HG03097 (cell line): ENCODE measurements around the gene RETREG1.

Source experiments
- ATAC-seq: cut with Tn5 transposase; IDR thresholded peaks from one replicate; pipeline ENCODE4 v1.9.1; 2021; ENCODE audit not compliant: unreplicated experiment, low FRiP score

The RETREG1 gene

DNA sequence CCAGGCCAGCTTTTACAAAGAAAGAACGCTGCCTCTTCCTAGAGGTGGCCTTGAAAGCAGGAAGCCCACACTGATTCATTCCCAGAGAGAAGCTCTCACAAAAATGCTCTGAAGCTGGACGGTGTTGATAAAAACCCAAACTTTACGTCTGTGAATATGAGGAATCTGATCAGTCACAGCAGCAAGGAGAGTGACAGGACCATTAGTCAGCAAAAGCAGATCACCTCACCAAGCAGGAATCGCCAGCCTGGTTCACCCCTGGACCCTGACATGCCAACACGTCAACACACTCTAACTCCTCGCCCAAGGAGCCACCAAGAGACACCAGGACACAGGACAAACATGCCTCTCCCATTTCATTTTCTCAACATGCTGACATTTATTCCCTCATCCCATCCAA lies 80.6 kb downstream of the RETREG1 start:
- ATAC-seq, result no peak

DNA sequence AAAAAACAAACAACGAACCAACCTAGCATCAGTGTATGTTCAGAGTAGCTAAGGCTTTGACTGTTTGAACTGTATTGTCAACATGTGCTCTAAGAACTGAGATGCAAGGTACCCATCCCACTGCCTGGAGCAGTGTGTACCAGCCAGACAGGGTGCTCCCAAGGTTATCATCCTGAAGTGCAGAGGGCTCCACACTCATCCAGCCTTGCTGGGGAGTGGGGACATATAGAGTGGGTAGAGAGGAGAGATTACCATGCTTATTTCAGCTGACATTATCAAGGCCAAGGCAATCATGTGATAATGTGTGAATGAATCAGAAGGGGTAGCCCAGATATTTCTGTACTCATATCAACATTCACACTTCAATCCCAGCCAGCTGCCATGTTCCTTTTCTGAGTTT lies 82.5 kb downstream of the RETREG1 start:
- no peak for ATAC-seq

DNA sequence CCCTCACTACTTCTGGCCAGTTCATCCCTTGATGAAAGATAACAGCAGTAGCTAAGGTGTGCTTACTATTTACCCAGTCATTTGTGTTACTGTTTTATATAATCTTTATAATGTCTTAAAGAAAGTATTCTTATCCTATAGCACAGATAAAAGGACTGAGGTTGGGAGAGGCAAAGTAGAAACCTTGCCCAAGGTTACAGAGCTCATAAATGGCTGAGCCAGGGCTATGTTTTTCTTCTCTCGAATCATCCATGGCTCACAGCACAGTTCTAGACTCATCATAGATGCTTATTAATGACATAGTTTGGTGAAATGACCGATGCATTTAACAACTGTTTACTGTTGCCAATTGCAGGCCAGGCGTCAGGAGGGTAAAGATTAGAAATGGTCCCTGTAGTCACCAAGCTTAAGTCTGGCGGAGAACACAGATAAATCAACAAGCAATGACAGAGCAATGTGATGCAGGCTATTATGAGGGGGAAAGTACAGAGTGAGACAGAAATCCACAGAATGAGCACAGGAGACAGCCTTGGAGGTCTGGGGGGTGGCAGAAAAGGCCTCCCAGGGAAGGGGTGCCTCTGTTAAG lies 85.6 kb downstream of the RETREG1 start:
- no peak for ATAC-seq

DNA sequence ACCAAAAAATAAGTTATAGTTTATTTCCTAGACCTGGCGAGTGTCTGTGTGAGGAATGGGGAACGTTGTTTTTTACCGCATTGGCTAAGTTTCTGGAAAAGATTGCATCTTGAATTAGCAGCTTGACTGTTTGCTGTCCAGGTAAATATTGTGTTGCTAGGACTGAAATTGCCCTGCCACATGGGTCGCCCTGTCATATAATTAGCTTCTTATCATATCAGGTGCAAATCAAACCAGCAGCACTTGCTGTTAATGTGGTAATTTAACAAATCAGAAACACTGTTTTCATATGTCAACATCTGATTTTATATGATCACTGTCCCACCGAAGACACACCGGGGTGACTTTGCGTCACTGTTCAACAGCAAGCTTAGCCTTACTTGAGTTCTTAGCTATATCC lies 87.5 kb downstream of the RETREG1 start:
- no peak for ATAC-seq

DNA sequence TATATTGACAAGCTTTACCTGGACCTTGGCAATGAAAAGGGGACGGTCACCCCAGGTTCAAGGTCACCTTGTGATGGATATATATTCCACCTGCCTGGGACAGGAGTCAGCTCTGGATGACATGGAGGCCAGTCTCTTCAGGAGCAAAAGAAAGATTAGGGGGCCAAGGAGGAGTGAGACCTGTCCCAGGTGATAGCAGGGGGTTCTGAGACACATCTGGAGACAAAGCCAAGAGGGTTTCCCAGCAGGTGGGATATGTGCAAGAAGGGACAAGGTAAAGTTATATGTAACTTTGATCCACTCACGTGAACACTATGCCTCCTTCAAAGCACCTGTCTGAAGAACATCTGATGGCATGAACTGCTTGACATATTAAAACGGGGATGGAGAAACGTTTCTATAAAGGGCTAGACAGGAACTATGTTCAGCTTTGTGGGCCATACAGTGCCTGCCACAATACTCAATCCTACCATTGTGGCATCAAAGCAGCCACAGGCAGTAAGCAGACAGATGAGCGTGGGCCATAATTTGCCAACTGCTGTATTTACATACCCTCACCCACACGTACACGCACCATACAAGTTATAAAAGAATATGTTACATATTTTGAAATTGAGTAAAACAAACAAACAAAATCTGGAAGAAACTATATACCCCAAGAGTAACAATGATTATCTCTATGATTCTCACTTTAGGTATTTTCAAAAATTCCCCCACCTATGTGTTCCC lies 88.3 kb downstream of the RETREG1 start:
- ATAC-seq, result no peak

DNA sequence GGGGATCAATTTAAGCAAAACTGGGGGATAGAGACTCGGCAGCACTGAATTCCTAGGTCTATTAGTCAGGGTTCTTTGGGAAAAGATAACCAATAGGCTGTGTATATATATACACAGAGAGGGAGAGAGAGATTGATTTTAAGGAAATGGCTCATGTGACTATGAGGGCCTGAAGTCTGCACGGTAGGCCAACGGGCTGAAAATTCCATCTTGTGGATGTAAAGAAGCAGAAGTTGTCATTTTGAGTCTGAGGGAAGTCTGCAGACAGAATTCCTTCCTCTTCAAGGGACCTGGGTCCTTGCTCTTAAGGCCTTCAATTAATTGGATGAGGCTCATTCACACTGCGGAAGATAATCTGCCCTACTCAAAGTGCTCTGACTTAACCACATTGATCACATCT lies 91.1 kb downstream of the RETREG1 start:
- no peak for ATAC-seq

DNA sequence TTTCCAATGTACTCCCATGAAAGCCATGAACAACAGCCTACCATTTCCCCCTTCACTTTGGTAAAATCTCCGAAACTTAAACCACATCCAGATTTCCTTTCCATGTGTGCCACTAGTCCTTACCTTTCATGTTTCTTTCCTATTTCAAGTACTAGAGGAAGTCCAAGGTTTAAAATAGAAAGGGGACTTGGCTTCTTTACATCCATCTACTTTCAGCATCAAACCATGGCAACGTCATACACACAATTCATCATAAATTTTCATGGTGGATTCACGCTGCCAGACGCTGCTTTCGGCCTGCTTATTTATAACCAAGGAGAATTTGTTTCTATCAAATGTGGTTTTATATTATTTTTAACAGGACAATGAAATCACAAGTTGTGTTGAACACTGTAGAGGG lies 92.5 kb downstream of the RETREG1 start:
- ATAC-seq, result no peak

DNA sequence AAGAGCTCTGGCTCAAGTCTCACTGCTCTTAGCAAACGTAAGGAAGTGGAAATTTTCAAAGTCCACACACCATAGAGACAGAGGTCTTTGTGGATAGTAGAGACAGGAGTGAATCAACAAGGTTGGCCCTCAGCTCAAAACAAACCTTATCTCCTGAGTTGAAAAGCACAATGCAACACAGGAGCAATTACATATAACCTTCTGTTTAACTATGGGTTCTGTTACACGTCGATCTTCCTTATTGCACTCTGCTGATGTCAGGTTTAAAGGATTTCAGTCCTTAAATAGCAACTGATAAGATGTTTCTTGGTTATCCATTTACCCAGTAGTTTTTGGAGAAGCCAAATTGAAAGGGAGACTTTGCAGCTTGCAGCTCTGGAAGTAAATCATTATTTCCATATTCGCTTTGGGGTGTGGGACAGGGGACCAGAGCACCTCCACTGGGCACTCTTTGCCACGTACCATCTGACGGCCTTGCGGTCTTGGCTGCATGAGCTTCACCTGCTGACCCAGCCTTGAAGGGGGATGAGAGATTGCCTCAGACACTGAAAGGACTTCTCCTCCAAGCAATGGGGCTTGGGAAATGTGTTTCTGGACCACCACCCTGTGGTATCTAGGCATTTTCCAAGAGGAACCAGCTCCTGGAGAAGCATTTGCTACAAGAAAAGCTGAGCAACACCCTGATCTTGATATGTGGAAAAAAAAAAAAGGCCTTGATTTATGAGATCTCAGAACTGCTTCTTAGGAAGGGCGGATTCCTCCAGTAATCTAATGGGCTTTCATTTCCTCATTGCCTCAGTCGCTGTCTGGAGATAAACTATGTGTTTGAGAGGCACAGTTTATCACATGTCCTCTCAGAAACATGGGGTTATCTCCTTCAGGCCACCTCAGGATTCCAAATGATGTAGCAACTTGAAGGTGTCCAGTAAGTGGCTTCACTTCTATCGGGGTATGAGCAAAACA lies 95.0 kb downstream of the RETREG1 start:
- ATAC-seq, result no peak

DNA sequence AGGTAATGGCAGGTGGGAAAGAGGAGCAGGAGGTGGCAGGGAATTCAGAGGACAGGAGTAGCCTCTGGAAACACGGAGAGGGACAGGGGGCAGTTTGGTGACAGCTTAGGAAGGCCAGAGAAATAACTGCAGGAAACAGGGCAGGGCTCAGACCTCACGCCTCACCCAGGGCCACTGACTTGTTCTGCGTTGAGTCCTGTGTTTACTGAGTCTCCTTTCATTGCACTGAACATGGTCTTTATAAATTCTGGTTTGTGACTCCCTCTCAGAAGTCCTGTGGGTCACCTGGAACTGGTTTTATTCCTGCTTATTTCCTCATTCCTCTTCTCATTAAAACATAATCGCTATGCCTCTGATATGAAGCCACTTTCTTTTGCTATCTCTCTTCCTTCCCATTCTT lies 96.0 kb downstream of the RETREG1 start:
- no peak for ATAC-seq

DNA sequence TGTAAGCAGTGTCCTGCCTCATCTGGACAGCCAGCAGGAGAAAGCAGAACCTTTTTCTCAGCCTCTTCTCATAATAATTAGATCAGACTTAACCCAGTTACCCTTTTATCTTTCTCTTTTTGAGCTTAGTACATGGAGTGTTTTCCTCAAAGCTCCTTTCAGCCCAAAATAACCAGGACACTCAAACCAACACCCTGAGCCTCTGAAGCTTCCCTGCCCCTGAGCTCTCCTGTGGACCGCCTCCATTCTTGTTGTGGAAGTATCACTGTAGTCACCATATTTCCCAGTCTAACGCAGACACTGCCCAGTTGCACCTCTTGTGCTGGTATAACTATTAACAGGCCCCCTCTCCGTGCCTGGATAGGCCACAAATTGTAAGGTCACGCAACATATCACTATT lies 97.4 kb downstream of the RETREG1 start:
- no peak for ATAC-seq

DNA sequence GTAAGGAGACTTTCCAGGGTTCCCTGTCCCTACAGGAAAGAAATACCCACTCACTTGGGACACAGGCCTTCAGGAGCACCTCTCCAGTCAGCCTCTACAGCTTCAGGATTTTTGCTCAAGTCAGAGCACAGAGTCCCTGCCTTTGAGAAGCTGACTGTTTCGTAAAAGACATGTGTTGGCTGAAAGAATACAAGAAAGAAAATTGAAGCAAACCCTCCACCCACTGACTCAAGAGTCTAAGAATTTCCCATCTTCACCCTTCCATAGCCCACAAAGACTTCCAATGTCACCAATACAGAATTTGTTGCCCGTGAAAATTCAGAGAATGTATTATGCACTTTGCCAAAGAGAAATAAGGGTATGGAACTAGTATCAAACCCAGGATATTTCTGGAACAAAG lies 98.2 kb downstream of the RETREG1 start:
- ATAC-seq, result no peak

DNA sequence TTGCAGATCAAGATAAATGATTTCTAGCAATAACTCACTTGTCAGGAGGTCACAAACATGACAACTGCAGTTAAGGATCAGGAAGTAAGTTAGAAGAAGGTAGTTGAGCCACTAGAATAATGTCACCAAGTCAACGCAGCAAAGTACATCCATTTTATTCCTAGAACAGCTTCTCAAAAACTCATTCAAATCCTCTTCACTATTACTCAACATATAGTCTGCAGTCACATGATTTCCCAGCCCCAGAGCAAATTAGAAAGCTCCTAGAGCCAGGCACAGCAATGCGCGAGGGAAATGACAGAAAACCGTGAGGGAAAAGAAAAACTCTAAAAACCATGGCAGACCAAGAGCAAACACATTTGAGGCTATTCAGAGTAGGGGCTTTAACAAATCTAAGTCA lies 101.3 kb downstream of the RETREG1 start:
- no peak for ATAC-seq

DNA sequence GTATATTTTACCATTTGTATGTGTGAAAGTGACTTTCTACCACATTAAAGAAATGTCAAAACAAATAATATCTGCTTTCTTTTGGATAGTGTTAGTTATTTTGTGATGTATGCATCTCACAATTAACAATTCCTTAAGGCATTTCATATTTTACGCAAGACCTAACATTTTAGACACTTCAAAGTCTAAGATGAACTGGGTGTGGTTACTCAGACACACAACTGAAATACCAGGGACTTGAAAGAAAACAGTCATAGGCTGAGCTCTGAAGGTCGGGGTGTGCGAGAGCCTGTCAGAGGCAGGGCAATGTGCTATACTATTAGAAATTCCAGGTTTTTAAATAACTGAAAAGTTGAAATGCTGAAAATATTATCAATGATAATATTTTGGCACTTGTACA lies 106.7 kb downstream of the RETREG1 start:
- ATAC-seq, result no peak

DNA sequence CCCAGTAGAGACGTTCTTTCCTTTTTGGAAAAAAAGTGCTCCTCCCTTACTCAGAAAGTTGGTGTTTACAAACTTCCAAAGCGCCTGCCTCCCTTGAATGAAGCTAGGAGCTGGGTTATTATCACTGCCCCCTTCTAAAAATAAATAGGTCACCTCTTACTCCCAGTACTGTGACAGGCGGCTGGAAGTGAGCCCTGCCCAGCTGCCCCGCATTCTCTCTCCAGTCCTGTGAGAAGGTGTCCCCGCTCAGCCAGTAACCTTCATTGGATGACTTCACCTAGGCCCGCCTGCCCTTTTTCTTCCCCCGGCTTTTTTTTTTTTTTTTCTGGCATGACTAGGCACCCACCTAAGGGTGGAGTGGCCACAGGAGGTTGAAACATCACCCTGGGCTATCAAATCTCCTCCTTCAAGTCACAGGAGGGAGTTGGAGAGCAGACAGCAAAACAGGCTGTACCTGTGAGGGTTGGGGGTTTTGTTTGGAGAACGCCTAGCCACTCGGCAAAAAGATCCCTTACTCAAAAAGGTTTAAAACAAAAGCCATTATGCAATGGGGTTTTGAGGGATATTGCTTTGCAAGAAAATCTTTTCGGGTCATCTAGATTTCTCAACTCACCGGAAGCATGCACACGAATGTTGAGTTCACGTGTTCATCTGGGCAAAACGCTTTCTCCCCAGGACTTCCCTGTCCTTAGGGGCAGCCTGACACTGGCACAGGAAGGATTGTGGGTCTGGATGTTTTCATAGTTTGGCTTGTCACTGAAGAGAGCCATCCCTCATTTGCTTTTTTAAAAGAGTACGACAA lies 107.9 kb downstream of the RETREG1 start:
- no peak for ATAC-seq

DNA sequence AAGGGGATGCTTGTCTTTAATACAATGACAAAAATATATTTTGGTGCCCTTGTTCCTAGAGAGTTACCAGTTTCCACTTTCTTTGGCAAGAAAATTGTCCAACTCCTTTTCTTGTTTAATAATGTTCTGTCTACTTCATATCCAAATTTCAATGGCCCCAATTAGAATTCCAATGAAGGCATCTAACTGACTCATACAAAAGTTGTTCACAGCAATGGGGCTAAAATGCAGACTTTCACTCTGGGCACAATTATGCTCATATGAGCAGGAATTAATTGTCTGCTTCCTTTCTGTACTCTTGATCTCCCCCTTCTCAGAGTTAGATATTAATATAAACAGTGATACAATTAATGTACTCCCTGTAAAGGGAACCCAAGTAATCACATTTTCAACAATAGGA lies 109.1 kb downstream of the RETREG1 start:
- ATAC-seq, result no peak

DNA sequence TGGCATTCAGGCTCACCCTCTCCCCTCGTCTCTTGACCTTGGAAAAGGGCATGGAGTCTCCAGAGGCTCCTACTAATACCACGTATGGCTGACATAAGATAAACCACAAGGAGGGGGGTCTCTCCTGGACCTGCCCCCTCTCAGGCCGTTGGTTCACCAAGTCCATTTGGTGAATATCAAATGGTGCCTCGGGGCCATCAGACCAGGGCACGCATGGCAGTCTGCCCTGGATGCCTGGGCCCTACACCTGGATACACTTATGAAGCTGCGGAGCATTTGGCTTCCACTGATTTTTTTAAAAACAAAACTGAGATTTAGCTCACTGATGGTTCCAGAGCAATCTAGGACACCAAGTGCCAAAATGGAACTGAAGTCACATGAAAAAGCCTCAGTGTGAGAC lies 110.9 kb downstream of the RETREG1 start:
- ATAC-seq, result no peak

DNA sequence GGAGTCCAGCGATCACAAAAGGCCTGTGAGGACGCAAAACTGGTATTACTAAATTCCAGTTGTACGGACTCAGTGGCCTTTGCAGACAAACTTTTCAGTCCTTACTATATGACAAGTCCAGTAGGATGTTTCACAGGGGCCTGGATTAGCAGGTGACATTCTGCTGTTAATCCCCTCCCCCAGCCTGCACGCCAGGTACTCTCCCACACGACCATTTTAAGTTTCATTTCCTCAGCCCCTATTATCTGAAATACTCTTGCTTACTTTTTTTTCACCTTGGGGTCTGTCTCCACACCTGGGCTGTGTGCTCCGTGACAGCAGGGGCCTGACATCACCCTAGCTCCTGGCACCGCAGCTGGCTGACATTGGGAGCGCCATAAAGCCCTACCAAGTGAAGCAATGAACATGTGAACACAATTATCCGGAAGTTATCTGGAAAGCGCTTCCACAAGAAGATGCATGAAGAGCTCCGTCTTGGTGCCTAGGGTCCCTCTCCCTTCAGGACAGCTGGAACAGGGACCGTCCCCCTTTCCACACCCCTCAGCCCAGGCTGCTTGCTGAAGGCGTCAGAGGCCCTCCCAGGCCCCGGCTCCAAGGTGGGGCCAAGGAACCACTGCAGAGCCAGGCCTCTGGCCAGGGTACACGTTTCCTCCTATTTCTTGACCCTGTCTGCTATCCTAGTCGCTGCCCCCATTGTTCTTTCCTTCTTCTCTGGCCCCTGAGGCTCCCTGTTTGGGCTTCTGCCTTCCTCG lies 111.5 kb downstream of the RETREG1 start:
- no peak for ATAC-seq

DNA sequence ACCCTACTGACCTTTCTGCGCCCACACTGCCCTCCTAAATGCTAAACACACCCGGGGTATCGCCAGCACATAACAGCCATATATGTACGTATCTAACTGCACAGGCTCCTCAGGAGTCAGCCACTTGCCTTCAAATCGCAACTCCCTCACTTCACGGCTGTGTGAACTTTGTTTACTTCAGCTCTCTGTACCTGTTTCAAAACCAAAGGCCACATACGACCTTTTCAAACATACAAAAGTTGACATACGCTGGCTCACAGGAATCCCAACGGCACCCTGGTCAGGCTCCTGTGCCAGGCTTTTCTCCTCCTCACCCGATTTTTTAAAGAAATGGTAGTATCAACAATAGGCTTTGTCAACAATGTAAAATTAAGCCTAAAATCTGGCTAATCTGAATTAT lies 112.2 kb downstream of the RETREG1 start:
- no peak for ATAC-seq

DNA sequence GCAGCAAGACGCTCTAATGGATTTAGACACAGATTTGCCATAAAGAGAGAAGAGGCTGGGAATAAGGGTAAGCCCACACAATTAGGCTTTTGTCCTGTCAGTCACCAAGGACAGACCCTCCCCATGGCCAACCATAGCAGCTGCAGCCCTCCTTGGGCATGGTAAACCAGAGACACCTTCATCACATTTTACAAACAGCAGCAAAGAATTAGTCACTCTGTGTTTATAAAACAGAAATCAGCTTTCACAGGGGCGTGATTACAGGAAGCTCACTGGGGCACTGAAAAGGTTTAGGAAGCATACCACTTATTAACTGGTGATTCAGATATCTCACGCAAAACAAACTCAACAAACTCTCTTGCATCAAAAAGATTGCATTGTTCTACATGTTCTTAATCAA lies 113.9 kb downstream of the RETREG1 start:
- ATAC-seq, result no peak

DNA sequence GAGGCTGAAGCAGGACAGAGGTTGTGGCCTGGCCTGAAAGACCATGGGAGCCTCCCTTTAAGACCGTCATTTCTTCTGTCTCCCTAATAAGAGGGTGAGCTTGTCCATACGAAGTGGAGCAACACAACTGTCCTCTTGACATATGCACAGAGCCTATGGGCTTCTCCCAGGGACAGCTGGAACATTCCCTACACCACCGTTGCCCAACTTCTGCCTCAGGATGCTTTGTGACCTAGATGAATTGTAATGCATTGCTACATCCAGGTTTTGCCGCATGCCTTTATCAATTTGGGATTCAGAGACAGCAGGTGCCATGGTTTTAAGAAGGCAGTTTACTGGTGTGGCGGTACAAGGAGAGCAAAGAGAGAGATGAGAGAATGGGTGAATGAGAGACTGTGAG lies 116.8 kb downstream of the RETREG1 start:
- no peak for ATAC-seq
